Suppressor macrophage treated with lipopolysaccharide for 4 hours (primary cell): ENCODE measurements around the gene STX10.
"Not testable (repeated sequence)": the region's sequence is repeated elsewhere in the genome, so short reads cannot be mapped to it uniquely, and the experiment has no call there.

Experiments used
- DNase-seq: peaks from one replicate; pipeline ENCODE4 v3.0.0-alpha.2; 2020

STX10 gene

DNA sequence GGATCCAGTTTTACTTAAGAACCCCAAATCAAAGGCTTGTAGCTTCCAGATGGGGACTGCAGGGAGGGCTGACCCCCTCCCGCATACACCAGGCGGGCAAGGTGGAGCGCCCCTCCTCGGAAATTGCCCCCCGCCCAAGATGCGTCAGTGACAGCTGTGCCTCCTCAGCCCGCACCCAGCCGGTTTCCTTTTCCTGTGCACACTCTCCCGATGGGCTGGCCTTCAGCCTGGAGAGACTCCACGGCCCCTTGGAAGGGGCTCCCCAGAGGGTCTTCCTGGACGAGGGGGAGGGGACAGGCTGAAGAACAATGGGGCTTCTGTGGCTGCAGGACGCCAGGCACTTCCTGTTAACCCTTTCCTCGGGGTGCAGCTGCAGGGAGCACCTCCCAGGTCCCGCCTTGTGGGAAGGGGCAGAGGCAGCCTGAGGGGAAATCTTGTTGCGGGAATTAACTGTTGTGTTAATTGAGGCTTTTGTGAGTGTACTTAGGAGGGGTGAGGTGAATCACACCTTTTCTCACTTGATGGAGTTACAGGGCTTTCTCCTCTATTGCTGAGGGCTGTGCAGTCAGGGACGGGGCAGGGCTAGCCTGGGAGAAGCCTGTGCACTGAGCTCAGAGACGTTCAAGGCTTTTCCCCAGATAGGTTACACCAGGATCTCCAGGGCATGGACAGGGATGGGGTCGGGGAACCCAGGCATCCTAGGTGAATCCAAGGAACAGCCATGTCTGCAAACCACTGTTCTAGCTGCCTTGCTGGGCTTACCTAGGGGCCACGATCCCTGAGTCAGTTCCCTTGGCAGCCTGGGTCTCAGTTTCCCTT is 14.4 kb upstream of the STX10 start:
- DNase-seq, result no peak

GRCh38 chr19:13163609-13164342 is 13.6 kb upstream of the STX10 start:
- peak; percentile 46 for DNase-seq

DNA sequence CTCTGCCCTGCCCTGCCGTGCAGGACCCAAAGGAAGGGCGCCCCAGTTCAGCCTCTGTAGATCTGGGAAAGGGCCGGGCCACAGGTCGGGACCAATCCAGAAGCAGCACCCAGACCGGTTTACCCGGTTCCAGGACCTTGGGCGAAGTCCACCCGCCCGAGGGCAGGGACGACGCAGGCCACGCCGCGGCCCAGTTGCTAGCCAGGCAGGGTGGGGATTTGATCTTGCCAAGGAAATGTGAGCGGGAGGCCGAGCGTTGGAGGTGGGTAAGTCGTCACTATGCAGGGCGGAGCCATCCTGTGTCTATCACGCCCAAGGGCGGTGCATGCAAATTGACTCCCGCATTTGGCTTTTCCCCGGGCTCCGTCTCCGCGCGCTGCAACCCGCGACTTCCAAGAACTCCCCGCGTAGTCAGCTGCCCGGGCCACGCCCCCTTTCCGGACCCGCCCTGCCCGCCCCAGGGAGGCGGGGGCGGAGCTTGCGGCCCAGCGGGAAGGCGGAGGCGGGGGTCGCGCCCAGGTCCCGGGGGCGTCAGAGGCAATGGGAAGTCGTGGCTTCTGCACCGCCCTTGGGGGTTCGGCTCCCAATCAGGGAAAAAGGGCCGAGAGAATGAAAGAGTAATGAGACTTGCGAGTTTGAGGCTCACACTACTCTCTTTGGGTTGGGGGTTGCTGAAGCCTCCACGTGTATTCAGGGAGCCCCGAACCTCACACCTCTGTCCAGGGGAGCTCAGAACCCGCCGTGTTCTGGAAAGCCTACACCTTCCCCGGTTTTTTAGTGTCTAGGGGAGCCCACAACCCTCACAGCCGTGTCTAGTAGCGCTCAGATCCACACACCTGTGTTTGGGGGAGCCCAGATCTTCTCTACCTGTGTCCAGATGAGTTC is 12.8 kb upstream of the STX10 start:
- DNase-seq, result peak; percentile 96

DNA sequence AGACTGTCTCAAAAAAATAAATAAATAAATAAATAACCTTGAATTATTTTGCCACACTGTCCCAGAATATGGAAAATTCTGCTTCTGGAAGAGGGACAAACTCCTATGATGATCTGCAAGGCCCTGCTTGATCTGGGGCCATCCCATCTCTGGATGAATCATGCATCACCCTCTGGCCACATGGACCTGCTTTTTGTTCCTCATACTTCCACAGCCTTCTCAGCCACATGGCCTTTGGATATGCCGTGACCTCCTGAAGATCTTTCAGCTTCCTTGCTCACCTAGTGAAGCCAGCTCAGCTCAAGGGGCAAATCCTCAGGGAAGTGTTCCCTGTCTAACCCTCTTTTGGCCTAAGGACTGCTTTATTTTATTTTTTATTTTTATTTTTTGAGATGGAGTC is 10.4 kb upstream of the STX10 start:
- DNase-seq, result peak; percentile 71

DNA sequence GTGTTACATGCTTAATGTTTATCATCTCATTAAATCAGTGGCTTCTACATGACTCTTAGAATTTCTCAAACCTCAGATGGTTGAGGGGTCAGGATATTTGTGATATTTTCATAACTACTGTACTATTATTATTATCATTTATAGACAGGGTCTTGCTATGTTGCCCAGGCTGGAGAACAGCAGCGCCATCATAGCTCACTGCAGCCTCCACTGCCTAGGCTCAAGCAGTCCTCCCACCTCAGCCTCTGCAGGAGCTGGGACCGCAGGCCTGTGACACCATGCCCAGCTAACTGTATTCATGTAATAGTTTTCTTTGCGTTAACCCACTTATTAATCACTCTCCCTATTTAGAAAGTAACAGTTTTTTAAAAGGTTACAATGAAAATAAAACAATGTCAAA is 9.5 kb upstream of the STX10 start:
- no peak for DNase-seq

DNA sequence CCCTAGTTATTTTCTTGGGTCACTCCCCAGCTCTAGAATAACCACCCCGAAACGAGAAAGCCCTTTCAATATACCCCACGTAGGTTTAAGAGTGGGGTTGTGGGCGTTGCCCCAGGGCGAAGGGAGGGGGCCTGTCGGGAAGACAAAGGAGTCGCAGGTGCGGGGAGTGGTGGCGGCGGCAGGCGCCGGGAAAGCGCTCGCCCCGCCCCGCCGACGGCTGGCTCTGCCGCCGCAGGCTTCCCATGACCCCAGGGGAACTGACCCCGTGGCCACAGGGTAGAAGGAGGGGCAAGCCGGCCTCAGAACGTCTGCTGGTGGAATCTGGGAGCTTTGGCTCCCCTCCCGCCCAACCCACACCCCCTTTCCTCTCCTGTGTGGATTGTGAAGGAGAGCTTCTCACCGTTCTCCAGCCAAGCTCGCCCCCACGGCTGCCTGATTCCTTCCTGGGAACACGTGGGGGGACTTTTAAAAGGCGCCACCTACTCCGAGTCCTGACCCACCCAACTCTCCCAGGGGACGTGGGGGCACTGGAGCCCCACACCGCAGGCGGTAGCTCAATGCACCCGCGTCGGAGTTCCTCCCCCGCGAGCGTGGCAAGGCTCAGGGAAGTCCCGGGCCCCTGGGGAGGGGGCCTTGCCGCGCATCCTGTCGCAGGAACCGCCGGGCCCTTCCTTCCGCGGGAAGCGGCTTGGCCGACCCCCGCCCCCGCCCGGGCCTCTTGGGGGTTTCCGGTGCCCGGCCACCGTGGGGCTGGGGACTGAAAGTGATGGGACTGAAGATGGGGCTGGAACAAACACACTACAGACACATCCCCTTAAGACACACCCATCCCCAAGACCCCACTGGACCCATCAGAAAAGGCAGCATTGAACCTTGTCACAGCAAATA is 5.5 kb upstream of the STX10 start:
- peak; percentile 71 for DNase-seq

DNA sequence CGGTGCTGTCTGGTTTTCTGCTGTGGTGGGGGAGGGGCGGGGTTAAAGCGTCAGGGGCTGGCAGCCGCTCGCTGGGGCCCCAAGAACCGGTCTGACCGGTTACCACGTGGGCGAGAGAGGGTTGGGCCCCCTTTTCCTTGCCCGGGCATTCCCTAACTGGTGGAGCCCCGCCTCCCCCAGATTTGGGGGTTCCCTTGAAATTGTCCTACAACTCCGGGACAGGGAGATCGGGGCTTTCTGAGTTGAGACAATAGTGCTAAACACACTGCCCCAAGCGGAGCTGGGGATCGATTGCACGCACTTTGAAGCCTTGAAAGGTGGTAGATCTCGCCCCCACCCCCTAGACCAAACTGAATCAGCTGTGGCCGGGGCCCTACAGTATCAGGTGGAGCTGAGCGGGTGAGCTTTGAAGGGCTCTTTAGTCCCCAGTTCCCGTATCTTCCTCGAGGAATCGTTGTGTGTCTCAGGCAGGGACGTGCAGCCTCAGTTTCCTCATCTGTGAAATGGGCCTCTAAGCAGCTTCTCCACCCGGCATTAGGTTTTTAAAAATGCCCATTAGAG is 4.8 kb upstream of the STX10 start:
- DNase-seq, result peak; percentile 80

DNA sequence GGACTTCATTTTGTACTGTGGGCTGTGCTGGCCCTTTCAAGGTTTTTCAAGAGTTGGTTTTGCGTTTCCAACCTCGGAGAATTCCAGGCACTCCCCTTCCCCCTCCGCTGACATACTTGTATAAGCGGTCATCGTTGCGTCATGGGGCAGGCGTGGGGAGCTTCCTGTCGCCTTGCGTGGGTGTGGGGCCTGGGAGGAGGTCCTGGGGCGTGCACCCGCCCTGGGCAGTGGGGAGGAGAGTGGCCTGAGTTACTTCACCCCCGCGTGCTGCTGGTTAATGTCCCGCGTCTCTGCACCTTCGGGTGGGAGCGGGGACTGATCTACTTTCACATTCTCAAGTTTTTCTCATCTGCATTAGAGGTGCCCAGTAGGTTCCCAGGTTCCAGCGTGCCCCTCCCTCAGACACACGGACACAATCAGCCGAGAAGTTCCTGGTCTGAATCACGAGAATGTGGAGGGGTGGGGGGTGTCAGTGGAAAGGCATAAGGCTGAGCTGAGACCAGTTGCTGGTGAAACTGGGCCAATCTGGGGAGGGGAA is 4.1 kb upstream of the STX10 start:
- peak; percentile 99 for DNase-seq

DNA sequence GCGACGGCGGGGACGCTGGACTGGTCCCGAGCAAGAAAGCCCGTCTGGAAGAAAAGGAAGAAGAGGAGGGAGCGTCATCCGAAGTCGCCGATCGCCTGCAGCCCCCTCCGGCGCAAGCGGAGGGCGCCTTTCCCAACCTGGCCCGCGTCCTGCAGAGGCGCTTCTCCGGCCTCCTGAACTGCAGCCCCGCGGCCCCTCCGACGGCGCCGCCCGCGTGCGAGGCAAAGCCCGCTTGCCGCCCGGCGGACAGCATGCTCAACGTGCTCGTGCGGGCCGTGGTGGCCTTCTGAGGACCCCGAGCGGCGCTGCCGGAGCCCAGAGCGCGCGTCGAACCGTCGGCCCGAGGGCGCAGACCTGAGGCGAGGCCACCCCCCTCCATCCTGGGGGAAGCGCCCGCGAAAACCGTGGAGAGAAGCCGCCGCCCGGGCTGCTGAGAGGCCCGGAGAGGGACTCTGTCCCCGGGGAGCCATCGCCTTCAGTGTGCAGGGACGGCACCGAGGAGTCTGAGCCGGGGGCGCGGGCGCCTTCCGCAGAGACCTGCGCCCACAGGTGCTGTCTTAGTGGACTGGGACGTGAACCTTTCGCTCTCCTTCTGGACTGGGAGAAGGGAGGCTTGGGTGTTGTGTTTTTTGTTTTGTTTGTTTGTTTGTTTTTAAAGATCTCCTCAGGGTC is 3.5 kb upstream of the STX10 start:
- peak; percentile 41 for DNase-seq

DNA sequence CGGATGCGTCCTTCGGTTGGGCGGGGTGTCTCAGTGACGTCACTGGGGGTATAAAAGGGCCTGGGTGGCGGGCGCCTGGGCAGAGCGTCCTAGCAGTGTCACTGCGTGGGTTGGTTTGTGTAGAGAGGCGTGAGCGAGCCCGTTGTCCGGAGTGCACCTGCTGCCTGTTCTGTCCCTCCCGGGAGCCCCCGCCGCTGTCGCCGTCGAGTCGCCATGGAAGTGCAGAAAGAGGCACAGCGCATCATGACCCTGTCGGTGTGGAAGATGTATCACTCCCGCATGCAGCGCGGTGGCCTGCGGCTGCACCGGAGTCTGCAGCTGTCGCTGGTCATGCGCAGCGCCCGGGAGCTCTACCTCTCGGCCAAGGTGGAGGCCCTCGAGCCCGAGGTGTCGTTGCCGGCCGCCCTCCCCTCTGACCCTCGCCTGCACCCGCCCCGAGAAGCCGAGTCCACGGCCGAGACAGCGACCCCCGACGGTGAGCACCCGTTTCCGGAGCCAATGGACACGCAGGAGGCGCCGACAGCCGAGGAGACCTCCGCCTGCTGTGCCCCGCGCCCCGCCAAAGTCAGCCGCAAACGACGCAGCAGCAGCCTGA is 2.9 kb upstream of the STX10 start:
- DNase-seq, result peak; percentile 99

DNA sequence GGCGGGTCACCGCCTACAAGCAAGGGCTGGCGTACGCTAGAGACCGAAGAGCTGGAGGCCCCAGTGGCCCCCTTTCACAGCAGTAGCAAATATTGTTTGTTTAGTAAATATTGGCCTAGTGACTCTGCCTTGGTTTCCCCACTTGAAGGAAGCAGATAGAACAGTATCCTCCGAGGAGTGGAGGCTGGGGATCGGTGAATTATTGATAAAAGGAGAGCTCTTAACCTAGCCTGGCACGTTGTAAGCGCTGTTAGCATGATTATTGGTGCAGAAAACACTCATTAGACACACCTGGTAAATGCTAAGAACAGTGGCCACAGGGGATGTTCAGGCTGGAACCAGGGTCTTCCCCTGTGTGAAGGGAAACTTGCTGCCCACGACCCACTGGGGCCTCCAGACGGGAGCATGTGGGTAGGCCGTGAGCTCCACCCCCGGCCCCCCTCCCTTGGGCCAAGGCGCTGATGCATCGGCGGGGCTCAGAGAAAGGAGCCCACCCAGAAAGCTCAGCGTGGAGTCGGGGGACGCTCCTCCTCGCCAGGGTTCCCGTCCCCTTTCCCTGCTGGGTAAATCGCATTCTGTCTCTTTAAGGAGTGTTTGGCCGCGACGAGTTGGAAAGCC is 2.3 kb upstream of the STX10 start:
- no peak for DNase-seq

GRCh38 chr19:13151605-13152355 is 1.6 kb upstream of the STX10 start:
- DNase-seq, result peak; percentile 99

- no peak for DNase-seq
Measured at GRCh38 chr19:13150931-13151604, 893 bp upstream of the STX10 start.

DNA sequence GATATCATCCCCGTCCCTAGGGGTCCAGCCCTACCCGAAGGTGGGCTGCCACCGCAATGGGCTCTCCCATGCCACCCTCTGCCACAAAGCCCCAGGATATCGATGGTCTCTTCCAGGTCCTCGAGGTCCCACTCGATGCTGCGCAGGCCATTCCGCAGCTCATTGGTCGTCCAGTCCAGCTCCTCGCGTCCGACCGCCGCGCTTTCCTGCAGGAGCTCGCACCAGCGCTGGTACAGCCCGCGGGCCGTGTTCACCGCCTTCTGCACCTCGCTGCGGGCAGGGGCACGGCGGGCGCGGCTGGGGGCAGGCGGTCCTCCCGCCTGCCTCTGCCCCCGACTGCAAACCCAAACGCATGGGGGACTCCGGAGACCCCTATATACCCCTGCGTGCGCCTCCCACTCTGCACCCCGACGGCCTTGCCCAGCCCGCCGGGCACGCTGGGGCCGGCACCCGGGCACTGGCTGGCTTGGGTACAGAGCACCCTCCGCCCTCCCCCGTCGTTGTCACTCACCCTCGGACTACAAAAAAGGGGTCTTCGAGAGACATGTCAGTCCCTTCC is 468 bp downstream of the STX10 start:
- peak; percentile 42 for DNase-seq

DNA sequence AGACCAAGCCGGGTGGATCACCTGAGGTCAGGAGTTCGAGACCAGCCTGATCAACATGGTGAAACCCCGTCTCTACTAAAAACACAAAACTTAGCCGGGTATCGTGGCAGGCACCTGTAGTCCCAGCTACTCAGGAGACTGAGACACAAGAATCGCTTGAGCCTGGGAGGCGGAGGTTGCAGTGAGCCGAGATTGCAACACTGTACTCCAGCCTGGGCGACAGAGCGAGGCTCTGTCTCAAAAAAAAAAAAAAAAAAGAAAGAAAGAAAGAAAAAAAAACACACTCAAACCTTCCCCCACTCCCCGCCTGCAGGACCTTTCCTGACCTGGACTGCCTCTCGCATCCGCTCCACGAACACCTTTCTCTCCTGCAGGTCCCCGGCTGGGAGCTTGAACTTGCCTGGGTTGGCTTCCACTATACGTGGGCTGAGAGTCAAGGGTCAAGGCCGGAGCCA is 975 bp downstream of the STX10 start:
- not testable (repeated sequence) for DNase-seq

GRCh38 chr19:13146763-13147563 is 3.2 kb downstream of the STX10 start:
- peak; percentile 90 for DNase-seq

DNA sequence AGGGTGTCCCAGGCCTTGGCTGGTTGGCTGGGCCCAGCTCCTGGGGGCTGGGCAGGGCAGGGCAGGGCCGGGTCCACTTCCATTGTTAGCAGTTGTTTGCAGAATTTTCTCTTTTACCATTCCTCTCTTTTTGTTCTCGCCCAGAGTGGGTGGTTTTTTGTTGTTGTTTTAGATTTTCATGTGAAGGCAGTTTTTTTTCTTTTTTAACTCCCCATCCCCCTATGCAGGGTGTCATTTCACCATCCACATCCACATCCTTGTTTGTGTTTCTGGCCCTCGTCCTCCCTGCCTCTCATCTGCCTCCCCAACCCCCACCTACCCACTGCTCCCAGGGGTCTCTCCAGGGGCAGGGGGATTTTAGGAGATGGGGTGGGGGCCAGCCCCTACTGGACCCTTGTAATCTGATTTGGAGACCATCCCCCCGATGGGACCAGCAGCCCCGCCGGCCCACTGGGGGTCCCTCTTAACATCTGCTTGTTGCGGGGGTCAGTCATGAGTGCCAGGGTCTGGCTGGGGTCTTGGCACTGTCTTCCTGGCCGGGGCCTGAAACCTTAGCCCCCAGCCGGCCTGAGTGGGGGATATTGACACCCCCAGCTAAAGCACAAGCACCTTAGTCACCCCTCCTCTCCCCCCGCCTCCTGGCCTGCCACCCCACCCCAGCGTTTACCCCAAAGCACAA is 10.4 kb downstream of the STX10 start:
- no peak for DNase-seq
